NOMO-1 (cell line): ENCODE results near the gene TMBIM4.
A peak's percentile ranks its signal among the peaks of the same experiment; 100 is the strongest.
"Not testable (repeated sequence)": the region's sequence is repeated elsewhere in the genome, so short reads cannot be mapped to it uniquely, and the experiment has no call there.

ENCODE experiments used
- DNase-seq, 2 experiments: peaks; one replicate each; lab custom pipeline; 2025; ENCODE audit not compliant: unreplicated experiment in 2 of 2; lab: John Stamatoyannopoulos, UW

Gene TMBIM4

GRCh38 chr12:66187036-66187435 lies 17.2 kb upstream of the TMBIM4 start:
- no peak for DNase-seq

DNA sequence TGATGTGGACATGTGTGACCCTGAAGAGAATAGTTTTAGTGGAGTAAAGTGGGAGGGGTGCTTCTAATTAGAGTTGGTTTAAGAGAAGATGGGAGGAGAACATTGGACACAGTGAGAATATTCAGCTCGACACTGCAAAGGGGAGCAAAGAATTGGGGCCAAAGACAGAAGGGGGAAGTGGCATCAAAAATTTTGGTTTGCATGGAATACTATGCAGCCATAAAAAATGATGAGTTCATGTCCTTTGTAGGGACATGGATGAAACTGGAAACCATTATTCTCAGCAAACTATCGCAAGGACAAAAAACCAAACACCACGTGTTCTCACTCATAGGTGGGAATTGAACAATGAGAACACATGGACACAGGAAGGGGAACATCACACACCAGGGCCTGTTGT lies 15.0 kb upstream of the TMBIM4 start:
- DNase-seq: not testable (repeated sequence)

DNA sequence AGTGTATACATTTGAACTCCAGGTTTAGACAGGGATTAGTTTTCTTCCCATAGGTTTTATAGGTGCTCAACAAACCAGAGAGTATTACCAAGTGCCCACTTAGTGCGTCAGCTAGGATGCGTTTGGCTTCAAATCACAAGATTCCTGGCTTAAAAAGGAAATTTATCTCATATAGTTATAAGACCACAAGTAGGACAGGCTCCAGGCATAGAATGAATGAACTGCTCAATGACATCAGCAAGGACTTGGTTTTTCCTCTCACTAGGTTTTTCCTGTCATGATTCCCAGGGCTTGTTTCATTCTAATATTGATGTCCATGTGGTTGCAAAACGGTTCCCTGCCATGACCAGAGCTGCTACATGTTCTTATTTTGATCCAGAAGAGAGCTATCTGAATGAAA lies 13.2 kb upstream of the TMBIM4 start:
- no peak for DNase-seq

GRCh38 chr12:66176105-66176900 lies 6.5 kb upstream of the TMBIM4 start:
- DNase-seq: no peak

- DNase-seq: not testable (repeated sequence)
Observed at GRCh38 chr12:66174391-66175325, 4.9 kb upstream of the TMBIM4 start.

DNA sequence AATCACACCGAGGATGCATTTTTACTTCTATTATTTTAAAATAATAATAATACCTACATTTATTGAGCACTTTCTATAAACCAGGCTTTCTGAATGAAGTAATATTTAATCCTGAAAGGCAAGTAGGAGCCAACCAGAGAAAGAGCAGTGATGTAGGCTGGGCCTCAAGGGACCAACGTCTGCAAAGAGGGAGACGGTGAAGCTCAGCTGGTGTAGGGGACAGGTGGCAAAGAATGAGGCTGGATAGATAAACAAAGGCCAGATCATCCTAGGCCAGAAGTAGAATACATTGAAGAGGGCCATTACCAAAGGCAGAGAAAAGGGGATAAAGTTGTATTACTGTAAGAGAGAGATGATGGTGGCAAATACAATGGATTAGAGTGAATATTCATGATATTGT lies 810 bp upstream of the TMBIM4 start:
- no peak for DNase-seq

- DNase-seq: no peak
Observed at GRCh38 chr12:66168410-66168809, 1.4 kb downstream of the TMBIM4 start.

GRCh38 chr12:66166561-66166960 lies 3.2 kb downstream of the TMBIM4 start:
- no peak for DNase-seq

GRCh38 chr12:66165141-66165540 lies 4.7 kb downstream of the TMBIM4 start:
- DNase-seq: no peak

DNA sequence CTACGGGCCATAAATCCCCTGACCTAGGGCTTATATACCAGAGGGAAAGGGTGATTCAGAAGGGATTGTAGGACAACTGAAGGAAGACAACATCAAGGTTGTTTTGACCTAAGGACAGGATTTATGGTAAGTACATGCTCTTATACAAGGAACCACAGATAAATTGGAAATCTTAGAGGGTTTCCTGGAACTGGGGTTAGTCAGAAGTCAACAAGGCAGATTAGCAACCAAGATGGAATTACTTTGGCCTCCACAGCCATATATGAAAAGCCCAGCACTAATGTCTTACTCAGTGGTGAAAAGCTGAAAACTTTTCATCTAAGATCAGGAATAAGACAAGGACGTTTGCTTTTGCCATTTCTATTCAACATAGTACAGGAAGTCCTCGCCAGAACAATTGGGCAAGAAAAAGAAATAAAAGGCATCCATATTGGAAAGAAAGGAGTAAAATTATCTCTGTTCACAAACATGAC lies 5.4 kb downstream of the TMBIM4 start:
- DNase-seq: no peak

DNA sequence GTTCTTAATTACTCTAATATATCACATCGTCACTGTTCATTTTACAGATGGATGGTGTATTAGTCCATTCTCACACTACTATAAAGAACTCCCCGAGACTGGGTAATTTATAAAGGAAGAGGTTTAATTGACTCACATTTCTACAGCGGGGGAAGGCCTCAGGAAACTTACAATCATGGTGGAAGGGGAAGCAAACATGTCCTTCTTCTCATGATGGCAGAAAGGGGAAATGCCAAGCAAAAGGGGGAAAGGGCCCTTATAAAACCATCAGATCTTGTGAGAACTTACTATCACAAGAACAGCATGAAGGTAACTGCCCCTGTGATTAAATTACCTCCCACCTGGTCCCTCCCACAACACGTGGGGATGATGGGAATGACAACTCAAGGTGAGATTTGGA lies 6.5 kb downstream of the TMBIM4 start:
- no peak for DNase-seq

DNA sequence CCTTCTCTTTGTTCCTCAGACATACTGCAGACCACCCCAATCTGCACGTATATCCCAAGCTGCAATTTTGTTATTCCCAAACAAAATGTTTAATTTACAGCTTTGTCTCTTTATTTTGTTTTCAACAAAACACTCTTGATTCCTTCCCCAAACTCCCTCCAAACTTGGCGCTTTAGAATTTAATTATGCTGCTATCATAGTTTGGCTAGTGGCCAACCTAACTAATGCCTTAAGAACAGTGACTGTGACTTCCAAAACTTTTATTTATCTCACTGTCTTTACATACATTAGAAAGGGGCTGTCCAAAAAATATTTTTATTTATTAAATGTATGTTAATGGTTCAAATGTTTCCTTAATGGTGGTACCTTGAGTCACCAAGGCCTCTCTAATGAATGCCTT lies 7.1 kb downstream of the TMBIM4 start:
- no peak for DNase-seq

DNA sequence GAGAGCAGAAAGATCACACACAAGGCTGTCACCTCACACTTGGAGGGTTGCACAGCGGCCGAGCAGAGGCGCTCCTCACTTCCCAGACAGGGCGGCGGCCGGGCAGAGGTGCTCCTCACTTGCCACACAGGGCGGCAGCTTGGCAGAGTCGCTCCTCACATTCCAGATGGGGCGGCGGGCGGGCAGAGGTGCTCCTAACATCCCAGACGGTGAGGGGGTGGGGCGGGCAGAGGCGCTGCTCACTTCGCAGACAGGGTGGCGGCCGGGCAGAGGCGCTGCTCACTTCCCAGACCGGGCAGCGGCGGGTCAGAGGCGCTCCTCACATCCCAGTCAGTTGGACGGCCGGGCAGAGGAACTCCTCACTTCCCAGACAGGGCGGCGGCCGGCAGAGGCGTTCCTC lies 9.1 kb downstream of the TMBIM4 start:
- no peak for DNase-seq

DNA sequence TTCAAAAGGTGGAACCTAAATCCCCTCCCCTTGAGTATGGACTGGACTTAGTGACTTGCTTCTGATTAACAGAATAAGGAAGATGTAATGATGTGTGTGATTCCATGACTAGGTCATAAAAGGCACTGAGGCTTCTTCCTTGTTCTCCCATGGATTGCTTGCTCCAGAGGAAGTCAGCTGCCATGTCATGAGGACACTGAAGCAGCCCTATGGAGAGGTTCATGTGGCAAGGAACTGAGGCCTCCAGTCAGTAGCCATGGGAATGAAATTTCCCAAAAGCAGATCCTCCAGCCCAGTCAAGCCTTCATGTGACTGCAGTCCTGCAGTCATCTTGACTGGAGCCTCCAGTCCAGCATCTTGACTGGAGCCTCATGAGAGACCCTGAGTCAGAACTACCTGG lies 10.7 kb downstream of the TMBIM4 start:
- DNase-seq: no peak

GRCh38 chr12:66156654-66157053 lies 13.1 kb downstream of the TMBIM4 start:
- no peak for DNase-seq

DNA sequence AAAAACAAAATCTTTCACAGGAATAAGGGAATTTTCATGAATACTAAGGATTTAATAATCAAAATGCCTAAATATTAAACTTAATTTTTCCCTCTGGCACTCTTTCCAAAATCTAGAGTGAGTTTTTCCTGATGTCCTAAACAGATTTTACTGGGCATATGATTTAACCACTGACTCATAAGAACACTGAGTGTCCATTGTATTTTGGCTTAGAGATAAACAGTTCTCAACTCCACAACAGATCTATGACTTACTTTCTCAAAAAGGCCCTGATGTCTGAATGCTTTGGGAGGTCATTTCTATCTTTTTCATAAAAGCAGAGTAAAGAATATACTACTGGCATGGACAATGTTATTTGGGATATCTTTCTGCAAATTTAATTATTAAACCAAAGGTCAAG lies 15.0 kb downstream of the TMBIM4 start:
- DNase-seq: no peak

DNA sequence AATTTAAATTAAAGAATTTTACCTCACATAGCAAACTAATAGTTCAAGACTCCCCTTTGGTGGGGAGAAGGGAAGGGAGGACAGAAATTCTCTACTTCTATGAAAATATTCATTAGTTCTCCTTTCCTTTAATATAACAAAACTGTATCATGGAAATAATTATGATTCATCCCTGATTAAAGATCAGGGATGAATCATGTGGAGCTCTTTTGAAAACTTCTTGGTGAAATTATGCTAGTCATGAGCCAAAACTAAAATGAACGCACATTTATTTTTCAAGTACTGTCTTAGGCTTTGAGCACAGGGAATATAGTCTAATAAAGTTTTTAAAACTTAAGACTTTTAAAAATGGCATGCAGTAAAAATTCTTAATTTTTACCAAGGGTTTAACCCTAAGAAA lies 17.1 kb downstream of the TMBIM4 start:
- no peak for DNase-seq

DNA sequence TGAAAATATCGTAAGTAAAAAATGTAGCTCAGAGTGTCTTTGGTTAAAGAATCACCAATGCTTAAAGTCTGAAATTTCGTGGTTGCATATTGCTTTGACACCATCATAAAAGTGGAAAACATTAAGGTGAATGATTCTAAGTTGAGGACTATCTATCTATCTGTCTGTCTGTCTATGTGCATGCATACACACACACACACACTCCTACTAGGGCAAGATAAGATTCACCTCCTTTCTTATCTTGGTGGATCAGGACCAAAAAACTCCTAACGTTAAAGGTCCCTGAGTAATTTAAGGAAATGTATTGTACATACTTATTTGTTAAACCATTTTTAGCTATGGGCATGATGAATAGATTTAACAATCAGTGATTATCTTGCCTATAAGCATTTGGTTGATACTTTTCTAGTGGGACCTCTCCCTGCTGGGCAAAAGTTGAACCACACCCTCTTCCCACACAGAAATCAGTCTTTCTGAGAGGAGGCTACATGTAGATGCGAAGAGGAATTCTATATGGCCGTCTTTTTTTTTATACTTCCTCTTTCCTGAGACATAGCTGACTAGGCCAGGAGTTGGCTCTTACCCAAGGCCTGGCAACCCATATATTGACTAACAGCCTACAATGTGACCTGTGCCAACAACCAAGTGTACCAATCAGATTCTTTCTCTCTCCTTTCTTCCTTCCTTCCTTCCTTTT lies 19.9 kb downstream of the TMBIM4 start:
- peak; percentile 75 to 90 for DNase-seq

GRCh38 chr12:66144791-66145754 lies 24.7 kb downstream of the TMBIM4 start:
- DNase-seq: peak; percentile 81 to 96

DNA sequence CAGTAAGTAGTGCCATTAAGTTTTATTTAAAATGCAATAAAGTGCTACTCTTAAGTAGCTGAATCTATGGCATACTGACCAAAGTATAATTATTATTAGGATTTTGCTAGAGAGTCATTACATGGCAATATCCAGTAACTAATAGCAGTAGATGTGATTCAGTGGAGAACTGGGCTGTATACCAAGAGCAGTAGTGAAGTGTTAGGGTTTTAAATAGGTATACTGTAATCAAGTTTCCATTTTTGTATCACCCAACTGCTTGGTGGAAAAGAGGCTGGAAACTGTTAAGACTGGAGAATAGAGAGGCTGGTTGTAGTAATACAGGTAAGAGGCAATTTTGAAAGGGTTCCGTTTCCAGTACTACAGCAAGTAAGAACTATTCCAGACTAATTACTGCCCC lies 25.9 kb downstream of the TMBIM4 start:
- DNase-seq: no peak
